ENCODE measurements around the gene MYBPC3.

MYBPC3 gene

GRCh38 chr11:47338396-47339241, 13.9 kb downstream of the MYBPC3 start:
- DNase-seq (ENCODE audit: low spot score), result no peak

GRCh38 chr11:47337229-47337924, 15.1 kb downstream of the MYBPC3 start:
- no peak for DNase-seq (ENCODE audit: low spot score)

GRCh38 chr11:47336595-47336994, 15.9 kb downstream of the MYBPC3 start:
- no peak for DNase-seq (ENCODE audit: low spot score)

GRCh38 chr11:47335733-47336132, 16.8 kb downstream of the MYBPC3 start:
- DNase-seq (ENCODE audit: low spot score), result no peak

GRCh38 chr11:47334699-47335411, 17.6 kb downstream of the MYBPC3 start:
- peak; percentile 38 for DNase-seq (ENCODE audit: low spot score)

- no peak for DNase-seq (ENCODE audit: low spot score)
Observed at GRCh38 chr11:47333886-47334443, 18.5 kb downstream of the MYBPC3 start.

- no peak for DNase-seq (ENCODE audit: low spot score)
Observed at GRCh38 chr11:47333526-47333845, 19.0 kb downstream of the MYBPC3 start.

GRCh38 chr11:47332791-47333525, 19.5 kb downstream of the MYBPC3 start:
- DNase-seq (ENCODE audit: low spot score), result peak; percentile 36

GRCh38 chr11:47332303-47332711, 20.2 kb downstream of the MYBPC3 start:
- DNase-seq (ENCODE audit: low spot score), result no peak

- no peak for DNase-seq (ENCODE audit: low spot score)
Observed at GRCh38 chr11:47331454-47332302, 20.8 kb downstream of the MYBPC3 start.

- peak; percentile 37 for DNase-seq (ENCODE audit: low spot score)
Observed at GRCh38 chr11:47329987-47330931, 22.2 kb downstream of the MYBPC3 start.

- no peak for DNase-seq (ENCODE audit: low spot score)
Observed at GRCh38 chr11:47329431-47329986, 23.0 kb downstream of the MYBPC3 start.

- DNase-seq (ENCODE audit: low spot score), result peak; percentile 39
Observed at GRCh38 chr11:47328449-47329390, 23.8 kb downstream of the MYBPC3 start.

- no peak for DNase-seq (ENCODE audit: low spot score)
Observed at GRCh38 chr11:47327949-47328348, 24.6 kb downstream of the MYBPC3 start.

- no peak for DNase-seq (ENCODE audit: low spot score)
Observed at GRCh38 chr11:47327025-47327424, 25.5 kb downstream of the MYBPC3 start.

- DNase-seq (ENCODE audit: low spot score), result no peak
Observed at GRCh38 chr11:47326198-47326597, 26.3 kb downstream of the MYBPC3 start.

- DNase-seq (ENCODE audit: low spot score), result no peak
Observed at GRCh38 chr11:47325271-47326041, 27.0 kb downstream of the MYBPC3 start.

Data from ecto neural progenitor cell (in vitro differentiated cells).